HepG2 (cell line): ENCODE results near the gene DLX4.

Experiments
- SP1 ChIP-seq, 2 experiments: fragments of 450-650 bp in 1 of 2; sonication (generic) in 1 of 2; formaldehyde crosslinking in 1 of 2; IDR thresholded peaks; 2 replicates each; pipeline versions ENCODE4 v1.4.0 to v1.6.1; 2016 to 2020; ENCODE audit warnings: missing genetic modification reagents in 1 of 2
- ZNF296 ChIP-seq: sonication (generic); formaldehyde crosslinking; conservative IDR thresholded peaks from 2 replicates; pipeline ENCODE4 v1.5.0; 2020; ENCODE audit warnings: mild to moderate bottlenecking, missing genetic modification reagents
- TF ChIP-seq, protein P1 (sequence below): sonication (generic); formaldehyde crosslinking; IDR thresholded peaks from 2 replicates; pipeline ENCODE4 v1.4.0; 2020; ENCODE audit warnings: missing genetic modification reagents

DNA sequence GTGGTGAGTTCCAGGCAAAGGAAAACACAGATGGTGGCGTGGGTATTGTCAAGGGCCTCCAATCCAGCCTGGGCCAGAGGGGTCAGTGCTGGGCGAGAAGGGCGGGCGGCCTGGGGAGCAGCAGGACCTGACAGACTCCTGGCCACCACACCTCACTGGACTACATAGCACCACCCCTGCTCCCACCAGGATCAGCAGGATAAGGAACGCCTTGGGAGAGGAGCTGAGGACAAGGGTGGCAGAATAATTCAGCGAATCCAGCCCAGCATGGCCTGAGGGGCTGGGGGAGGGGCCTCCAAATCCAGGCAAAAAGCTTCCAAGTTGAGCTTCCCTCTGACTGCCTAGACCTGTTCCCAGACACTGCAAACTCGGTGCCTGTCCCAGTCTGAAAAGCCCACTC is 6.5 kb downstream of the DLX4 start:
- TF ChIP-seq ZNF296 (CRISPR knock-in tag) (no peak), SP1 (IDR thresholded peaks at IDR 0.05) (no peak), SP1 (CRISPR knock-in tag; IDR thresholded peaks at IDR 0.05) (no peak)
- TF ChIP-seq, protein P1, sequence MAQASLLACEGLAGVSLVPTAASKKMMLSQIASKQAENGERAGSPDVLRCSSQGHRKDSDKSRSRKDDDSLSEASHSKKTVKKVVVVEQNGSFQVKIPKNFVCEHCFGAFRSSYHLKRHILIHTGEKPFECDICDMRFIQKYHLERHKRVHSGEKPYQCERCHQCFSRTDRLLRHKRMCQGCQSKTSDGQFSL (CRISPR knock-in tag): no peak
